NCI-H226 (cell line): ENCODE measurements around the gene RHCG.

Source experiments
- DNase-seq: peaks from one replicate; pipeline ENCODE4 v3.0.0-alpha.2; 2015

The RHCG gene

GRCh38 chr15:89442671-89443307 is 53.6 kb downstream of the RHCG start:
- DNase-seq, result peak; percentile 23

DNA sequence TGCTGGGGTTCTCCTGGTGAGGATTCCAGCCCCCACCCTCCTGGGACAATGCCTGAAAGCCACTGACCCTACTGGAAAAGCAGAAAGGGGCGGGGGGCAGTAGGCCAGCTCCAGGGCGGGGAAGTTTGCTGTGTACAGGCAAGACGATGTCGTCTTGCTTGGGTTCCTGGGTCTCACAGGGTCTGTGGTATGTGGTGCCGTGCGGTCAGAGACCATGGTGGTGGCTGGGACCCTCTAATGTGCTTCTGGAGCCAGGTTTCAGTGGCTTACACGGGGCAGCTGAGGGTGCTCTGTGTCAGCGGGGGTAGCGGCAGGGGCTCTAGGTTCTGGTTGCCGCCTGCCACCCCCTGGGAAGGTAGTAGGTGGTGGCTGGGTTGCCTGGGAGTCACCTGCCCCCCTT is 54.2 kb downstream of the RHCG start:
- DNase-seq, result no peak

DNA sequence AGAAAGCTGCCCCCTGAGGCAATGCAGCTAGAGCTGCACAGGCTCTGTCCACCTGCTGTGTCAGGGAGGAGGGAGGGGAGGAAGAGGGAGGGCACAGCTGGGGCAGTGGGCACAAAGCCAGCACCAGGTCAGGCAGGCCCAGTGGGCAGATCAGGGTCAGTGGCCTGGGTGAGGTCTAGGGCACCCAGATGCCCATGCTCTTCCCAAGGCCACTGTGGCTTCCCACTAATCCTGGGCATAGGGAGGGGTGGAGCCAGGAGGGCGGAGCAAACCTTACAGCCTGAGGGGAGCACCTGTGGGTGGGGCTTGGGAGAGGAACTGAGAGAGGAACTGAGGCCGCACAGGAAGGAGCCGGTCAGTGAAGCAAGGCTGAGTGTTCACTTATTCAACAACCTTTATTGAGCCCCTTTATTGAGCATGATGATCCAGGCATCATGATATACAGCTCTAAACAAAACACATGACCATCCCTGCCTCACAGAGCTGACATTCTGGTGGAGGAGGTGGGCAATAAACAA is 55.0 kb downstream of the RHCG start:
- no peak for DNase-seq

DNA sequence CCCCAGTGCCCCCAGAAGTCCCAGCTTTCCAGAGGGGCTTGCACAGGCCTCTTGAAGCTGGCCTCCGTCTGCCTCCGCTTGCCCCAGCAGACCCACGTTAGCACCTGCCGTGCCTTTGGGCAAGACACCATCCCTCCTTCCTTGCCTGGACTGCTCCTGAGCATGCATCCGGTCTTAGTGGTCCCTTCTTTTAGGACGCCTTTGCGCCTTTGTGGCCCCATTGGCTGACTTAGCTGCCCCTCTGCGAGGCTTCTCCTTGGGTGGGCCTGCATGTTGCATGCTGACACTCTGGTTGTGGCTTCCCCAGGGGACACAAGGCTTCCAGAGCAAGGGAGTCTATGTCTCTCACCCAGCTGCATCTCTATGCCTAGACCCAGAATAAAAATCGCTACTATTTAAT is 56.6 kb downstream of the RHCG start:
- no peak for DNase-seq

- DNase-seq, result no peak
These were observed 59.6 kb downstream of the RHCG start for GRCh38 chr15:89436560-89437311.

DNA sequence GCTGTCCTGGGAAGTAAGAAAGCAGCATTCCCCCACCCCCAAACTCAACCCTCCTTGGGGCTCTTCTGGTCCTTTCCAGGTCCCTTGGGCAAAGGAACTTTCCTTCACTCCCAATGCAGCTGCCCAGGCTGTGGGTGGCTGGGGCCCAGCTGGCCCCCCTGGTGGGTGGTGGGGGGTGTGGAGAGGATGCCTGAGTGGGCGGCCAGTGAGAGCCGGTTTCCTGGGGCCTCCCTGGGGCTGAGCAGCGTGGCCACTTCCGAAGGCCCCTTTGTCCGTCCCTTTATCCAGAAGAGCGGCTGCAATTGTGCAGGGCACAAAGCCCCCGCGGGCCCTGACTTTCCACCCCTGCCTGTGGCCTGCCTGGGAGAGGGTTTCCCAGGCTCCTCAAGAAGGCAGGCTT is 61.0 kb downstream of the RHCG start:
- DNase-seq, result no peak

DNA sequence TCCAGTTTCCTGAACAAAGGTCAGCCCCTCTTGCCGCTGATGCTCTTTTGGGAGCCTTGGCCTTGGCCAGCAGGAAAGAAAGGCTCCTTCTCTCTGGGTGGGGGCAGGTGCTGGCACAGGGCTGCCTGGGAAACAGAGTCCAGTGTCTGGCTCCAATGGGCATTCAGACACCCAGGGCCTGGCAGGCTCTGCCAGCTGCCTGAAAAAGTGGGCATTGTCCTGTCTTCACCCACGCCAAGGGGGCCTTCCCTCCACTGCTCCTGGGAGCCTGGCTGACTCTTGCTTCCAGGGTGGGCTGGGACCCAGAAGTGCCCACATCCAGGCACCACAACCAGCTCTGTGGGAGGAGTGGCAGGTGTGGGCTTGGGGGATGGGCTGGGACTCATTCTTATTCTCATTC is 62.7 kb downstream of the RHCG start:
- DNase-seq, result no peak

DNA sequence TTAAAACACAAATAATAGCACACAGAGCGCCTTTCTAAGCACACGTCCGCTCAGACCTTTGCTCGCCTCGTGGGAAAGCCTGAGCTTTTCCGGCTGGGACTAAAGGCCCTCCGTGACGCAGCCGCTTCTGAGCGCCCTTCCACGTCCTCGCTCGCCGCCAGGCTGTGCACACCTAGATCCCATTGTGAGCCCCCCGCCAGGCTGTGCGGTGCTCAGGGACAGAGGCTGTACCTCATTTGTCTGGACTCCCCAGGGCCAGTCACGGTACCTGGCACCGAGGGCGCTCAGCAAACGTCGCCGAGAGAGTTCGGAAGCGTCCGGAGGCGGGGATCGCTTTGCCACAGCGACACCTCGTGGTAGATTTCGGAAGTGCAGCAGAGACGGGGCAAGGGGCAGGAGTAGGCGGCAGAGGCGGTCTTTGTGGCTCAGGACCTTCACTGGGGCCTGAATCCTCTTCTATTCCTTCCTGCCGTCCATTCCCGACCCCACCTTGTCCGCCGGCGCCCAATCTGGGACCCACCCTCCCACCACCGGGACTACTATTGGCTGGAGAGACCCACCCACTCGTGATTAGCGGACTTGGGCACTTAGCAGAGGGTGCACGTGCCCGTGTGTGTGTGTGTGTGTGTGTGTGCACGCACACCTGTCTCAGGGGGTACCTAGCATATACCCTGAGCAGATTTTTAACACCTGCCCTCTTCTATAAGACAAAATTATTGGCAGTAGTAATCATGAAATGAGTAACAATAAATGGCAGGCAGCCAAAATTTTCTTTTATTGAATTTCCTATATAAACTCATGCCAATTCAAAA is 65.6 kb downstream of the RHCG start:
- peak; percentile 63 for DNase-seq

GRCh38 chr15:89429986-89430385 is 66.4 kb downstream of the RHCG start:
- DNase-seq, result no peak

DNA sequence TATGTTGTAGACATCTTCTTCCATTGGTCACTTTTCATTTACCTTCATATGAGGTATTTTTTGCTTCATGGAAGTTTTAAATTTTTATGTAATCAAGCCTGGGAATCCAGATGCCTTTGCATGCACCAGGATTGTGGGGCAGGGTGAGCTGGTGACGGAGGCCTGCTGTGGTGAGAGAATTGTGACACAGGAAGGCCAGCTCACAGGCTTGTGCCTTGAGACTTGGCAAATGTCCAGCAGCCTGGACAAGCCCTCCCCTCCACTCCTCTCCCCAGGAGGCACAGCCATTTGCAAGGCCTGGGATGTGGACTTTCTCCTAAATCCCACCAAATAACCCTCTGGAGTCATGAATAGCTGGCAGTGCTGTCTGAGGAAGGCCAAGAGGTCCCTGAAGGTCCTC is 67.4 kb downstream of the RHCG start:
- DNase-seq, result no peak

DNA sequence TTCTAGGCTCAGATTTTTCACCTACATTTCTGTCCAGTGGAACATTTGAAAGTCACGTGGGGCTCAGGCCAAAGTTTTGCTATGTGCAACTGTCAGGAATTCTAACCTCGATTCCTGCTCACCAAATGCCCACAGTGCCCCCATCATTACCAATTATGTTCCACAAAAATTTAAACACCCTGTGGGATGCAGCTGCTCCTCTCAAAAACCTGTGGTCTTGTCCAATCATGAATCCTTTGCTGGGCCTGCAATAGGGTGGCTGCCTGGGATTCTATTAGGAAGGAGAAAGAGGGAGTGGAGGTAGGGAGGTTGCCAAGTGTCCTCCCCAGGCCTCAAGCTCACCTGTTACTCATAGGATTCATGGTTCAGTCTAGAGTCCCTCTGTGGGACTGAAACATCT is 68.1 kb downstream of the RHCG start:
- DNase-seq, result no peak

GRCh38 chr15:89426500-89426899 is 69.9 kb downstream of the RHCG start:
- no peak for DNase-seq

DNA sequence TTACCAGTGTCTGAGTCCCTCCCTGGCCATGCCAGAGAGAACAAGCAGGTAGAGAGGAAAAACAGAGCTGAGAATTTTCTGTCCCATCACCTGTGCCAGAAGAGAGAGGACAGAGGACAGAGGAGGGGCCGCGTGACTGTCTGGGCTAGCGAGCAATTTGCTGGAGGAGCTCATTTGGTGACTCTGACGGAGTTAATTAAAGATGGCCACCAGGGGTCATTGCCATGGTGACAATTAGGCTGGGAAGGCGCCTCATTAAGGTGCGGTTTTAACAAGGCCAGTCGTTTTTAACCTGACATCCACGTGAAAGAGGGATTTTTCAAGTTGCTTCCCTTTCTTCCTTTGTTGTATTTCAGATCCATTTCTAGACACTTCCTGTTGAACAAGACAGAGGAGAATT is 72.4 kb downstream of the RHCG start:
- no peak for DNase-seq
